Mesenchymal stem cell (in vitro differentiated cells and primary cell): ENCODE results near the gene OLFML3.

ENCODE experiments used
- DNase-seq: peaks from one replicate; pipeline ENCODE4 v3.0.0-alpha.2; 2013
- H2AFZ ChIP-seq: one replicate; pipeline ENCODE4 v1.6.1; 2013; ENCODE audit warnings: low read depth, mild to moderate bottlenecking, control low read depth, inconsistent platforms, low read length, moderate library complexity
- H2AK5ac ChIP-seq: 2 replicates; pipeline ENCODE4 v1.6.1; 2013; ENCODE audit warnings: low read length, moderate library complexity, mild to moderate bottlenecking, inconsistent platforms; ENCODE audit not compliant: severe bottlenecking
- H2BK120ac ChIP-seq: one replicate; pipeline ENCODE4 v1.6.1; 2013; ENCODE audit warnings: low read depth, mild to moderate bottlenecking, inconsistent platforms, low read length, moderate library complexity
- H2BK12ac ChIP-seq, 2 experiments: one replicate each; pipeline ENCODE4 v1.6.1; 2013; ENCODE audit warnings: inconsistent platforms in 2 of 2, low read length in 2 of 2, mild to moderate bottlenecking in 2 of 2, moderate library complexity in 2 of 2, control low read depth in 1 of 2
- H2BK15ac ChIP-seq: one replicate; pipeline ENCODE4 v1.6.1; 2013; ENCODE audit warnings: mild to moderate bottlenecking, low read depth, inconsistent platforms; ENCODE audit not compliant: poor library complexity, severe bottlenecking
- H2BK5ac ChIP-seq: 2 replicates; pipeline ENCODE4 v1.6.1; 2013; ENCODE audit warnings: low read depth, mild to moderate bottlenecking, low read length, control low read depth, inconsistent platforms; ENCODE audit not compliant: poor library complexity, severe bottlenecking
- H3K14ac ChIP-seq, 2 experiments: one replicate each; pipeline ENCODE4 v1.6.1; 2013; ENCODE audit warnings: inconsistent platforms in 2 of 2, low read length in 2 of 2, control low read depth in 1 of 2, mild to moderate bottlenecking in 1 of 2, moderate library complexity in 1 of 2
- H3K18ac ChIP-seq, 2 experiments: one replicate each; pipeline ENCODE4 v1.6.1; 2013; ENCODE audit warnings: inconsistent platforms in 2 of 2, low read length in 2 of 2, control low read depth in 1 of 2, low read depth in 1 of 2, mild to moderate bottlenecking in 1 of 2
- H3K23ac ChIP-seq, 2 experiments: one replicate each; pipeline ENCODE4 v1.6.1; 2013; ENCODE audit warnings: inconsistent platforms in 2 of 2, low read length in 2 of 2, mild to moderate bottlenecking in 2 of 2, moderate library complexity in 2 of 2, control low read depth in 1 of 2
- H3K27ac ChIP-seq: 2 replicates; pipeline ENCODE4 v1.5.1; 2013; ENCODE audit warnings: mild to moderate bottlenecking, moderate library complexity, low read length, control low read depth, inconsistent platforms; ENCODE audit not compliant: poor library complexity, severe bottlenecking
- H3K27me3 ChIP-seq, 2 experiments: 2 replicates each; pipeline versions ENCODE4 v1.6.1 to v1.7.0; 2013; ENCODE audit warnings: low read length in 2 of 2, mild to moderate bottlenecking in 2 of 2, moderate library complexity in 2 of 2, control low read depth in 1 of 2, inconsistent platforms in 1 of 2; ENCODE audit not compliant: control insufficient read depth in 1 of 2, insufficient read depth in 1 of 2
- H3K36me3 ChIP-seq, 2 experiments: 2 replicates each; pipeline versions ENCODE4 v1.6.1 to v1.7.0; 2013; ENCODE audit warnings: low read length in 2 of 2, control low read depth in 1 of 2, inconsistent platforms in 1 of 2, low read depth in 1 of 2, mild to moderate bottlenecking in 1 of 2; ENCODE audit not compliant: insufficient read depth in 2 of 2, control insufficient read depth in 1 of 2
- H3K4ac ChIP-seq, 2 experiments: one replicate each; pipeline ENCODE4 v1.6.1; 2013; ENCODE audit warnings: inconsistent platforms in 2 of 2, low read length in 2 of 2, mild to moderate bottlenecking in 2 of 2, moderate library complexity in 2 of 2, control low read depth in 1 of 2, low read depth in 1 of 2
- H3K4me1 ChIP-seq: 2 replicates; pipeline ENCODE4 v1.6.1; 2013; ENCODE audit warnings: low read depth, low read length, control low read depth; ENCODE audit not compliant: control insufficient read depth, insufficient read depth
- H3K4me2 ChIP-seq: 2 replicates; pipeline ENCODE4 v1.6.1; 2013; ENCODE audit warnings: low read length, mild to moderate bottlenecking, inconsistent platforms; ENCODE audit not compliant: poor library complexity, severe bottlenecking
- H3K4me3 ChIP-seq, 2 experiments: 2 replicates each; pipeline versions ENCODE4 v1.5.1 to v1.7.0; 2013; ENCODE audit warnings: low read length in 2 of 2, mild to moderate bottlenecking in 2 of 2, control low read depth in 1 of 2, low read depth in 1 of 2; ENCODE audit not compliant: insufficient read depth in 1 of 2
- H3K79me1 ChIP-seq: replicated peaks from 2 replicates; pipeline ENCODE4 v1.6.1; 2013; ENCODE audit warnings: mild to moderate bottlenecking, control low read depth, low read length, inconsistent platforms; ENCODE audit not compliant: poor library complexity, severe bottlenecking
- H3K9ac ChIP-seq: 2 replicates; pipeline ENCODE4 v1.7.0; 2013; ENCODE audit warnings: mild to moderate bottlenecking, low read length, moderate library complexity
- H3K9me3 ChIP-seq: 2 replicates; pipeline ENCODE4 v1.7.0; 2013; ENCODE audit warnings: mild to moderate bottlenecking, low read length; ENCODE audit not compliant: control insufficient read depth
- H4K8ac ChIP-seq: one replicate; pipeline ENCODE4 v1.6.1; 2013; ENCODE audit warnings: inconsistent platforms, mild to moderate bottlenecking, low read length, moderate library complexity
- H4K91ac ChIP-seq: one replicate; pipeline ENCODE4 v1.6.1; 2013; ENCODE audit warnings: mild to moderate bottlenecking, low read length, inconsistent platforms
- WGBS: methylation state at CpG from one replicate; pipeline ENCODE4 v1.1.7; 2013; ENCODE audit warnings: mixed read lengths; 5-methylcytosine and 5-hydroxymethylcytosine counted together

Gene OLFML3

DNA sequence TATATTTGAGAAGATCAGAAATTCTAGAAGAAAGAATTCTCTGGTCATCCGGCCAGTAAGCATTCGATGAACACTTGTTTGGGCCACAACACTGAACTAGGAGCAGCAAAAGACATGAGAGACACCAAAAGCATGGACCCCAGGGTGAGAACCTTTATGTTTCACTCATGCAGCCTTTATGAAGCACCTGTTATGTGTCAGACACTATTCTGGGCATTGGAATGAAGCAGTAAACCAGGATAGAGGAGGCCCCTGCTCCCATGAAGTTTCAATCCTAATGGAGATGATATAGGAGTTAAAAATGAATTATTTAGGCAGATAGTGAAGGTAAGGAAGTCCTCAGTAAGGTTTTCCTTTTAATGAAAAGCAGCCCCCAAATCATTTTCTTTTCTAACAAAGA lies 43.6 kb downstream of the OLFML3 start:
- Histone ChIP-seq H3K36me3 (no peaks in the 10 kb centered on the region), H3K4me3 (no peak overlapping the region), H3K9ac (no peak overlapping the region), H4K91ac (no peak overlapping the region), H2AFZ (no peak overlapping the region), H3K4me2 (no peak overlapping the region), H2AK5ac (no peak overlapping the region), H3K4me1 (peaks cover 11% of the 10 kb centered on the region), H3K9me3 (no peaks in the 10 kb centered on the region), H3K27me3 (no peaks in the 10 kb centered on the region), H4K8ac (no peak overlapping the region), H3K4ac (no peak overlapping the region), H2BK120ac (no peak overlapping the region), H3K27ac (no peak overlapping the region), H3K18ac (no peak overlapping the region), H3K79me1 (no peaks in the 10 kb centered on the region), H3K14ac (no peak overlapping the region), H2BK5ac (no peak overlapping the region), H3K23ac (no peak overlapping the region), H2BK12ac (no peak overlapping the region), H2BK15ac (no peak overlapping the region)
- DNase-seq, result no peak
- WGBS, result 100% methylated on average over 2 of the region's 2 CpGs

DNA sequence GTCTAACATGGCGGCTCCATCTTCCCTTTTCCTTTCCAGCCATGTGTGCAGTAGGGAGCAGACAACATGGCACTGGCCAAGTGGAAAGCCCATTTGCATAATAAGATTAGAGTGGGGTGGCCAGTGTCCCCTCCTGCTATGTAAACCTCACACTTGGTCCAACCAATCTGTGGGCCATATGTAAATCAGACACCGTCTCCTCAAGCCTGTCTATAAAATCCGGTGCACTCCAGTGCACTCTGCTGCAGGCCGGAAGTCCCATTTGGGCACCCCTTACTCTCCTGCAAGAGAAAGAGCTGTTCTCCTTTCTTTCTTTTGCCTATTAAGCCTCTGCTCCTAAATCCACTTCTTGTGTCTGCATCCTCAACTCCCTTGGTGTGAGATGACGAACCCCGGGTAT lies 44.1 kb downstream of the OLFML3 start:
- Histone ChIP-seq H3K27ac (no peak overlapping the region), H4K8ac (no peak overlapping the region), H2BK12ac (no peak overlapping the region), H3K27me3 (no peaks in the 10 kb centered on the region), H3K36me3 (no peaks in the 10 kb centered on the region), H3K4me2 (no peak overlapping the region), H2BK5ac (no peak overlapping the region), H2BK120ac (no peak overlapping the region), H3K23ac (no peak overlapping the region), H4K91ac (no peak overlapping the region), H3K18ac (no peak overlapping the region), H3K4me1 (peaks cover 11% of the 10 kb centered on the region), H2AFZ (no peak overlapping the region), H2AK5ac (peak overlapping the region; percentile 87), H3K14ac (no peak overlapping the region), H2BK15ac (no peak overlapping the region), H3K4me3 (no peak overlapping the region), H3K9ac (no peak overlapping the region), H3K9me3 (no peaks in the 10 kb centered on the region), H3K79me1 (no peaks in the 10 kb centered on the region), H3K4ac (no peak overlapping the region)
- no peak for DNase-seq
- 91% methylated on average over 4 of the region's 6 CpGs for WGBS

DNA sequence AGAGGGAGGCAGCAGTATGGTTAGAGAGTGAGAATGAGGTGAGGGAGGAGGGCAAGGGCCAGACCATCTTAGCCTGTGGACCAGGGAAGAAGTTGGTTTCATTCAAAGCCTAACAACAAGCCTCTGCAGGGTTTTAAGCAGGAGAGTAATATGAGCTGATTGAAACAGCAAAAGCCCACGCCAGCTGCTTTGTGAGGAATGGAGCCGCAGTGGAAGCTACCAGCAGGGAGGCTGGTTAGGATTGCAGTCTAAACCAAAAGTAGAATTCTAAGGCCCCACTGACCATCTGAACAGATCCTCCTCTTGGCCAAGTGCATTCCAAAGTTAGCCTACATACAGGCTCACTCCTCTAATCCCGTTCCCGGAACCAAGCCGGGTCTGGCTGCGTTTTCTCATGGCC lies 44.8 kb downstream of the OLFML3 start:
- no peak overlapping the region for H2AK5ac ChIP-seq
- no peak overlapping the region for H2BK120ac ChIP-seq
- no peak overlapping the region for H4K8ac ChIP-seq
- no peak overlapping the region for H3K18ac ChIP-seq
- no peak overlapping the region for H3K14ac ChIP-seq
- H2AFZ ChIP-seq, result no peak overlapping the region
- no peak overlapping the region for H2BK12ac ChIP-seq
- H3K4me2 ChIP-seq, result no peak overlapping the region
- no peaks in the 10 kb centered on the region for H3K36me3 ChIP-seq
- H2BK5ac ChIP-seq, result peak overlapping the region; percentile 61
- no peak overlapping the region for H3K23ac ChIP-seq
- 92% methylated on average over 5 of the region's 6 CpGs for WGBS
- peak overlapping the region; percentile 83 for H3K27ac ChIP-seq
- H3K79me1 ChIP-seq, result no peaks in the 10 kb centered on the region
- H3K4ac ChIP-seq, result no peak overlapping the region
- H3K9ac ChIP-seq, result peak overlapping the region; percentile 7
- H3K9me3 ChIP-seq, result no peaks in the 10 kb centered on the region
- H3K4me3 ChIP-seq, result no peak overlapping the region
- peaks cover 11% of the 10 kb centered on the region for H3K4me1 ChIP-seq
- DNase-seq, result no peak
- H3K27me3 ChIP-seq, result no peaks in the 10 kb centered on the region
- H2BK15ac ChIP-seq, result peak overlapping the region; percentile 48
- no peak overlapping the region for H4K91ac ChIP-seq

DNA sequence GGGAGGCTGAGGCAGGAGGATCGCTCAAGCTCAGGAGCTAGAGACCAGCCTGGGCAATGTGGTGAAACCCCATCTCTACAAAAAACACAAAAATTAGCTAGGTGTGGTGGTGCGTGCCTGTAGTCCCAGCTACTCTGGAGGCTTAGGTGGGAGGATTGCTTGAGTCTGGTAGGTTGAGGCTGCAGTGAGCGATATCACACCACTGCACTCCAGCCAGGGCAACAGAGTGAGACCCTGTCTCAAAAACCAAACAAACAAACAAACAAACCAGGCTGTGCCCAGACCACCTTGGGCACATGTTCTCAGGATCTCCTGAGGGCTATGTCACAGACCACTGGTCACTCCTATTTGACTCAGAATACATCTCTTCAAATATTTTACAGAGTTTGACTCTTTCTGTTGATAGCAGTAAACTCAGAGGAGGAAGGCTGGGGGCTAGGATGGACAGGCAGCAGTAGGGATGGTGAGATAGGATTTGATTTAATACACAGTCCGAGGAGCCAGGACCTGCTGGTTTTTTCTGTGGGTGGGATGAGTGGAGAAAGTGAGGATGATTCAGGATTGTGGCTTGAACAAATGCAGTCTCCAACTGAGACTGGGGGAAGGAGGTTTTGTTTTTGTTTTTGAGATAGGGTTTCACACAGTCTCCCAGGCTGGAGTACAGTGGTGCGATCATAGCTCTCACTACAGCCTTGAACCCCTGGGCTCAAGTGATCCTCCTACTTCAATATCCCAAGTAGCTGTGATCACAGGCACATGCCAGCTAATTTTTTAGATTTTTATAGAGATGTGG lies 46.5 kb downstream of the OLFML3 start:
- H3K14ac ChIP-seq, result no peak overlapping the region
- no peak overlapping the region for H3K4me3 ChIP-seq
- H4K8ac ChIP-seq, result no peak overlapping the region
- no peak overlapping the region for H2AK5ac ChIP-seq
- no peak overlapping the region for H3K23ac ChIP-seq
- no peak overlapping the region for H2BK5ac ChIP-seq
- H3K4ac ChIP-seq, result no peak overlapping the region
- H3K36me3 ChIP-seq, result no peaks in the 10 kb centered on the region
- no peak overlapping the region for H2BK15ac ChIP-seq
- no peaks in the 10 kb centered on the region for H3K9me3 ChIP-seq
- no peaks in the 10 kb centered on the region for H3K79me1 ChIP-seq
- peaks cover 11% of the 10 kb centered on the region for H3K4me1 ChIP-seq
- no peak overlapping the region for H2BK12ac ChIP-seq
- H3K27me3 ChIP-seq, result no peaks in the 10 kb centered on the region
- no peak overlapping the region for H2BK120ac ChIP-seq
- no peak overlapping the region for H2AFZ ChIP-seq
- 95% methylated on average over 5 of the region's 5 CpGs for WGBS
- no peak overlapping the region for H4K91ac ChIP-seq
- H3K4me2 ChIP-seq, result no peak overlapping the region
- H3K9ac ChIP-seq, result no peak overlapping the region
- no peak overlapping the region for H3K18ac ChIP-seq
- H3K27ac ChIP-seq, result peak overlapping the region; percentile 57
- DNase-seq, result no peak
